GM23248 (cell line): ENCODE data around the gene RNF180. TPM values are rescaled to one million over a fixed set of nuclear protein-coding genes. Genes with fewer than 3 reads are reported as not detected.

ENCODE experiments used
- DNase-seq: peaks from one replicate; pipeline ENCODE4 v3.0.0-alpha.2; 2015
- H2AFZ ChIP-seq: fragments of 200-600 bp; sonication (generic); 2 replicates; pipeline ENCODE4 v1.6.1; 2016; ENCODE audit warnings: antibody characterized with exemption
- H3F3A ChIP-seq: fragments of 200-600 bp; sonication (generic); 2 replicates; pipeline ENCODE4 v1.6.1; 2016; ENCODE audit warnings: mild to moderate bottlenecking, antibody characterized with exemption, mixed run types; ENCODE audit not compliant: insufficient read depth
- H3K27ac ChIP-seq: fragments of 200-600 bp; sonication (generic); 2 replicates; pipeline ENCODE4 v1.5.1; 2016; ENCODE audit warnings: mild to moderate bottlenecking
- H3K27me3 ChIP-seq: fragments of 200-600 bp; sonication (generic); replicated peaks from 2 replicates; pipeline ENCODE4 v1.6.1; 2016; ENCODE audit warnings: mild to moderate bottlenecking; ENCODE audit not compliant: insufficient read depth
- H3K36me3 ChIP-seq: fragments of 200-600 bp; sonication (generic); 2 replicates; pipeline ENCODE4 v1.6.1; 2016; ENCODE audit warnings: low read depth, mild to moderate bottlenecking
- H3K4me1 ChIP-seq: fragments of 200-600 bp; sonication (generic); 2 replicates; pipeline ENCODE4 v1.6.1; 2016; ENCODE audit warnings: mild to moderate bottlenecking; ENCODE audit not compliant: insufficient read depth
- H3K4me2 ChIP-seq: fragments of 200-600 bp; sonication (generic); one replicate; pipeline ENCODE4 v1.6.1; 2016; ENCODE audit warnings: mild to moderate bottlenecking; ENCODE audit not compliant: unreplicated experiment
- H3K4me3 ChIP-seq: fragments of 200-600 bp; sonication (generic); 2 replicates; pipeline ENCODE4 v1.5.1; 2016; ENCODE audit warnings: mild to moderate bottlenecking
- H3K79me2 ChIP-seq: fragments of 200-600 bp; sonication (generic); 2 replicates; pipeline ENCODE4 v1.6.1; 2016; ENCODE audit warnings: mild to moderate bottlenecking; ENCODE audit not compliant: insufficient read depth
- H3K9ac ChIP-seq: fragments of 200-600 bp; sonication (generic); 2 replicates; pipeline ENCODE4 v1.6.1; 2016; ENCODE audit warnings: mild to moderate bottlenecking
- H3K9me2 ChIP-seq: fragments of 200-600 bp; sonication (generic); 2 replicates; pipeline ENCODE4 v1.6.1; 2016; ENCODE audit warnings: mixed run types, mild to moderate bottlenecking, moderate library complexity; ENCODE audit not compliant: insufficient read depth
- H3K9me3 ChIP-seq: fragments of 200-600 bp; sonication (generic); one replicate; pipeline ENCODE4 v1.6.1; 2017; ENCODE audit warnings: low read depth
- H4K20me1 ChIP-seq: fragments of 200-600 bp; sonication (generic); 2 replicates; pipeline ENCODE4 v1.6.0; 2016; ENCODE audit not compliant: insufficient read depth
- EZH2 ChIP-seq: fragments of 200-600 bp; sonication (generic); IDR thresholded peaks from 2 replicates; pipeline ENCODE4 v1.6.1; 2018; ENCODE audit warnings: antibody characterized with exemption, mild to moderate bottlenecking; ENCODE audit not compliant: insufficient read depth, poor library complexity, severe bottlenecking
- EZH2phosphoT487 ChIP-seq: fragments of 200-600 bp; sonication (generic); IDR thresholded peaks from 2 replicates; pipeline ENCODE4 v1.6.1; 2018; ENCODE audit warnings: antibody characterized with exemption, moderate library complexity, mild to moderate bottlenecking, low read depth; ENCODE audit not compliant: insufficient read depth
- WGBS, 2 experiments: methylation state at CpG; one replicate each; pipeline ENCODE4 v1.1.6; 2015 to 2017; ENCODE audit warnings: low lambda C conversion rate in 2 of 2, low coverage in 1 of 2; ENCODE audit errors: missing lambda C conversion rate in 2 of 2; 5-methylcytosine and 5-hydroxymethylcytosine counted together
- in situ Hi-C: fragments of 300-500 bp; cut with MboI; formaldehyde crosslinking; loops from 2 replicates; pipeline ENCODE4 v1.15.0; 2020
- polyA plus RNA-seq: library from polyadenylated mRNA; unstranded; fragments of >200 nt; fragmentation: Nextera tagmentation; extraction: Ambion mirVana; gene quantifications from 2 replicates; pipeline ENCODE4 v1.2.1, GENCODE V29; 2016
- total RNA-seq: library from RNA; depleted of rRNA; stranded (reverse); fragments of >200 nt; shearing (Covaris generic); gene quantifications from 2 replicates; pipeline ENCODE4 v1.2.3, GENCODE V29; 2014

RNF180 gene
- total and polyA plus RNA-seq, 2 experiments from 2014 or later, result 0.10 to 0.32 TPM

DNA sequence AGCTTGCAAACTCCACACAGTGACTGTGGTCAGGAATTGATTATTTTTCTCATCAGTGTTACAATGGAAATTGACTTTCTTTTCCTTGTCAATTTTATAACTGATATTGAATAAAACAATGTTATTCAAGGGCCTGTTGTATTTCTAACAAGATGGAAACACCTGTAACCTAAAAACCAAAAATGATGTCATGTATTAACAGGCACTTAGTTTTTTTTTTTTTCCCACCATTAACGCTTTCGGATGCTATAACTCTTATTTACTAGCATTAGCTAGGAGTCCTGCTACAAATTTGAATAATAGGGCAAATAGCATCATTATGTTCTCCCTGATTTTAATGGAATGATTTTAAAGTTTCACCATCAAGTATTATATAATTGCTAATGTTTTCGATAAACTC, 30.3 kb downstream of the RNF180 start:
- no peak overlapping the region for H3K9ac ChIP-seq
- H3K79me2 ChIP-seq, result no peaks in the 10 kb centered on the region
- no peak overlapping the region for H3K4me3 ChIP-seq
- no peaks in the 10 kb centered on the region for H3K27me3 ChIP-seq
- no peak overlapping the region for H2AFZ ChIP-seq
- no peak for DNase-seq
- WGBS, 2 experiments, result 63 to 68% methylated on average over 3 of the region's 3 CpGs
- no peak overlapping the region for H3K4me2 ChIP-seq
- no peaks in the 10 kb centered on the region for H3F3A ChIP-seq
- no peaks in the 10 kb centered on the region for H3K9me3 ChIP-seq
- in situ Hi-C loops, result no loop called here
- TF ChIP-seq EZH2, result no peak
- no peak for TF ChIP-seq EZH2phosphoT487
- no peaks in the 10 kb centered on the region for H4K20me1 ChIP-seq
- no peak overlapping the region for H3K27ac ChIP-seq
- H3K36me3 ChIP-seq, result no peaks in the 10 kb centered on the region
- H3K4me1 ChIP-seq, result no peaks in the 10 kb centered on the region
- H3K9me2 ChIP-seq, result no peaks in the 10 kb centered on the region

DNA sequence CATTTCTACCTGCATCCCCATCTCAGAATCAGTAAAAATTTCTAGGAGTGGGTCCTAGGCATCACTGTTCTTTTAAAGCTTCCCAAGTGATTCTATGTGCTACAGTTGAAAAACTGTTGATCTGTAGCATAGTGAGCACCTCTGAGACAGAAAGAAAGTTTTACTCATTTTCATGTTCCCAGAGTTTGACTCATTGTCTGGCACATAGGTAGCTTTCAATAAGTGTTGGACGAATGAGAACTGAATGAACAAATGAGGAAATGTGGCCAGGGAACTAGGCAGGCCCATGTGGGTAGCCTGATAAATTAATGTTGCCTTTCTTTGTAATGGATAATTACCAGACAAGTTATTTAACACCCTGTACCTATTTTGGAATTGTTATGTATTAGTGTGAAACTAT, 33.8 kb downstream of the RNF180 start:
- in situ Hi-C loops, result no loop called here
- Histone ChIP-seq H3K4me2 (no peak overlapping the region), H3K4me3 (no peak overlapping the region), H2AFZ (no peak overlapping the region), H3K4me1 (no peaks in the 10 kb centered on the region), H3K27me3 (no peaks in the 10 kb centered on the region), H3K9ac (no peak overlapping the region), H3K9me3 (no peaks in the 10 kb centered on the region), H3K27ac (no peak overlapping the region), H3K36me3 (no peaks in the 10 kb centered on the region), H3K79me2 (no peaks in the 10 kb centered on the region), H3K9me2 (no peaks in the 10 kb centered on the region), H4K20me1 (no peaks in the 10 kb centered on the region), H3F3A (no peaks in the 10 kb centered on the region)
- DNase-seq, result no peak
- no peak for TF ChIP-seq EZH2phosphoT487
- 5 to 11% methylated on average over 1 of the region's 1 CpG for WGBS, 2 experiments

DNA sequence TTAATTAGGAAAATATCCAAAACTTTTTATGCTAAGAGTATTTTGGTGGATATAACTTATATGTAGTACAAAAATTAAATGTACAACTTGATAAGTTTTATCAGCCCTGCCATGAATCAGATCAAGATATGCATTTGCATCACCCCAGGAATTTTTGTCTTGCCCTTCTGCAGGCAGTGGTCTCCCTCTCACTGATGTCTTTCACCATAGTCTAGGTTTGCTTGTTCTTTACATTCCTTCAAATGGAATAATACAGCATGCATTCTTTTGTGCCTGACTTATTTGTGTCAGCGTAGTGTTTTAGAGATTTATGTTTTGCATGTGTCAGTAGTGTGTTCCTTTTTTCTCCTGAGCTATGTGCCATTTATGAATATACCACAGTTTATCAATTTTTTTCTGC, 36.4 kb downstream of the RNF180 start:
- Histone ChIP-seq H3K9me3 (no peaks in the 10 kb centered on the region), H3F3A (no peaks in the 10 kb centered on the region), H3K36me3 (no peaks in the 10 kb centered on the region), H3K27ac (no peak overlapping the region), H2AFZ (no peak overlapping the region), H3K4me3 (no peak overlapping the region), H3K27me3 (no peaks in the 10 kb centered on the region), H3K4me2 (no peak overlapping the region), H4K20me1 (no peaks in the 10 kb centered on the region), H3K9me2 (no peaks in the 10 kb centered on the region), H3K79me2 (no peaks in the 10 kb centered on the region), H3K9ac (no peak overlapping the region), H3K4me1 (no peaks in the 10 kb centered on the region)
- in situ Hi-C loops, result no loop called here
- no peak for TF ChIP-seq EZH2
- no peak for TF ChIP-seq EZH2phosphoT487
- WGBS, 2 experiments, result 8 to 20% methylated on average over 1 of the region's 1 CpG
- no peak for DNase-seq

DNA sequence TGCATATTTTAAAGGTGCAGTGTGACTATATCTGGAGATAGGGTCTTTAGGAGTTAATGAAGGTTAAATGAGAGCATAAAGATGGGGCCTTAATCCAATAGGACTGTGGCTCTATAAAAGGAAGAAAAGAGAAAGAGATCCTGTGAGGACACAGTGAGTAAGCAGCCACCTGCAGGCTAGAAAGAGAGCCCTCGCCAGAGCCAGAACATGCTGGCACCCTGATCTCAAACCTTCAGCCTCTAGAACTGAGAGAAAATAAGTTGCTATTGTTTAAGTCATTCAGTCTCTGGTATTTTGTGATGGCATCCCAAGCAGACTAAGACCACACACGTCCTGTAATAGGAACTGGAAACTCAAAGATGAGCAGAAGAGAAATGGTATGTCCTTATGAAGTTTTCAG, 41.0 kb downstream of the RNF180 start:
- H3K4me1 ChIP-seq, result peaks cover 7% of the 10 kb centered on the region; the same call in 1 of the 2 replicates
- H3K9me2 ChIP-seq, result no peaks in the 10 kb centered on the region
- H3K27me3 ChIP-seq, result no peaks in the 10 kb centered on the region
- H3K9ac ChIP-seq, result no peak overlapping the region
- peaks cover 5% of the 10 kb centered on the region; the same call in 1 of the 2 replicates for H3F3A ChIP-seq
- DNase-seq, result no peak
- H4K20me1 ChIP-seq, result no peaks in the 10 kb centered on the region
- no peak overlapping the region for H3K4me2 ChIP-seq
- H3K4me3 ChIP-seq, result no peak overlapping the region
- no peaks in the 10 kb centered on the region for H3K9me3 ChIP-seq
- in situ Hi-C loops, result no loop called here
- H2AFZ ChIP-seq, result no peak overlapping the region
- no peaks in the 10 kb centered on the region for H3K79me2 ChIP-seq
- no peaks in the 10 kb centered on the region for H3K36me3 ChIP-seq
- TF ChIP-seq EZH2phosphoT487 (no peak), EZH2 (no peak)
- WGBS, 2 experiments, result 15% methylated on average over 2 of the region's 2 CpGs
- H3K27ac ChIP-seq, result no peak overlapping the region

DNA sequence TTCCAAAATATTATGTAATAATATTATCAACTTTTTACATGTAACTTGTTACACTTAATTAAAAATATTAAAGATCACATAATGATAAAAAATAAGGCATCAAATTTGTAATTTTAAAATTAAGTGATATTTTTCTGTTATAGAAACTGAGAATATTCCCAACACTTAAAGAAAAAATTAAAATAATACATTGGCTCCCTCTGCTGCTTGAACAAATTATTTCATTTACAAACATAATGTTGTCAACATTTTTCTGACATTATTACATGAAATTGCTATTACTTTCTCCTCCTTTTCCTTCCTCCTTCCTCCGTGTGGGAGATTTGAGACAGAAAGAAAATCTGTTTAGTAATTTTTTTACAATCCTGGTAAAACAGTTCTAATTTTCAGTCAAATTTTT, 42.3 kb downstream of the RNF180 start:
- in situ Hi-C loops, result no loop called here
- Histone ChIP-seq H3K9ac (no peak overlapping the region), H3K27me3 (no peaks in the 10 kb centered on the region), H3K9me2 (no peaks in the 10 kb centered on the region), H3K4me1 (peaks cover 7% of the 10 kb centered on the region; the same call in 1 of the 2 replicates), H3K36me3 (no peaks in the 10 kb centered on the region), H3K4me3 (no peak overlapping the region), H4K20me1 (no peaks in the 10 kb centered on the region), H2AFZ (no peak overlapping the region), H3F3A (peaks cover 5% of the 10 kb centered on the region; the same call in 1 of the 2 replicates), H3K79me2 (no peaks in the 10 kb centered on the region), H3K9me3 (no peaks in the 10 kb centered on the region), H3K27ac (no peak overlapping the region), H3K4me2 (no peak overlapping the region)
- TF ChIP-seq EZH2phosphoT487 (no peak), EZH2 (no peak)
- DNase-seq, result peak; percentile 44
- 0 to 2% methylated on average over 1 of the region's 1 CpG for WGBS, 2 experiments
